GM19023 (cell line): ENCODE measurements around the gene PGGHG.
A peak's percentile ranks its signal among the peaks of the same experiment; 100 is the strongest.
"Not testable (repeated sequence)": the region's sequence is repeated elsewhere in the genome, so short reads cannot be mapped to it uniquely, and the experiment has no call there.

Experiments
- ATAC-seq: cut with Tn5 transposase; IDR thresholded peaks from one replicate; pipeline ENCODE4 v1.9.1; 2021; ENCODE audit warnings: mild to moderate bottlenecking, moderate library complexity; ENCODE audit not compliant: unreplicated experiment

The PGGHG gene

GRCh38 chr11:326842-327580 is 38.1 kb downstream of the PGGHG start:
- peak; percentile 49 for ATAC-seq

DNA sequence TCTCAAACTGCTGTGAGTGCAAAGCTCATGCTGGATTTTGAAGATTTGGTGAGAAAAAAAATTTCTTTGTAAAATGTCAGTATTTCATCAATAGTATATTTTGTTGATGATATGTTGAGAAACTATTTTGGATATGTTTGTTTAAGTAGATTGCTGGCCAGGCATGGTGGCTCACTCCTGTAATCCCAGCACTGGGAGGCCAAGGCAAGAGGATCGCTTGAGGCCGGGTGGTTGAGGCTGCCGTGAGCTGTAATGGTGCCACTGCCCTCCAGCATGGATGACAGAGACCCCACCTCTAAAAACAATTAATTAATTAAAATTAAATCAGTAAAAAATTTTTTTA is 38.6 kb downstream of the PGGHG start:
- ATAC-seq, result no peak

GRCh38 chr11:328012-328411 is 39.1 kb downstream of the PGGHG start:
- ATAC-seq, result no peak

DNA sequence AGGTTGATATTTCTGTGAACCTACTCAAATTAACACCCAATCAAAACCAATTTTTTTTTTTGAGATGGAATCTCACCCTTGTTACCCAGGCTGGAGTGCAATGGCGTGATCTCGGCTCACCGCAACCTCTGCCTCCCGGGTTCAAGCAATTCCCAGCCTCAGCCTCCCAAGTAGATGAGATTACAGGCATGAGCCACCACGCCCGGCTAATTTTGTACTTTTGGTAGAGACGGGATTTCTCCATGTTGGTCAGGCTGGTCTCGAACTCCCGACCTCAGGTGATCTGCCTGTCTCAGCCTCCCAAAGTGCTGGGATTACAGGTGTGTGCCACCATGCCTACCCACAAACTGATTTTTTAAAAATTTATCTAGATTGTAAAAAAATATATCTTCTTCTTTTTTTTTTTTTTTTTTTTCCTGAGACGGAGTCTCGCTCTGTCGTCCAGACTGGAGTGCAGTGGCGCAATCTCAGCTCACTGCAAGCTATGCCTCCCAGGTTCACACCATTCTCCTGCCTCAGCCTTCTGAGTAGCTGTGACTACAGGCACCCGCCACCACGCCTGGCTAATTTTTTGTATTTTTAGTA is 39.7 kb downstream of the PGGHG start:
- ATAC-seq, result not testable (repeated sequence)

DNA sequence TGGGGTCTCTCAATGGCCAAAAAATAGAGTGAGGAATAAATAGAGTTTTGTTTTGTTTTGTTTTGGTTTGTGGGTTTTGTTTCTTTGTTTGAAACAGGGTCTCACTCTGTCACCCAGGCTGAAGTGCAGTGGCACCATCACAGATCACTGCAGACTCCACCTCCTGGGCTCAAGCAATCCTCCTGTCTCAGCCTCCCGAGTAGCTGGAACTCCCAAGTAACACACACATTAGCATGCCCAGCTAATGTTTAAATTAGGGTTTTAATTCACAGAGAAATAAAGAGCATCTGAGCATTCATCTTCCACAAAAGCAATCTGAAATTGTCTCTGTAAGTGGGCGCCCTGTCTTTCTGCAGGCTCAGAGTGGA is 40.9 kb downstream of the PGGHG start:
- ATAC-seq, result no peak

DNA sequence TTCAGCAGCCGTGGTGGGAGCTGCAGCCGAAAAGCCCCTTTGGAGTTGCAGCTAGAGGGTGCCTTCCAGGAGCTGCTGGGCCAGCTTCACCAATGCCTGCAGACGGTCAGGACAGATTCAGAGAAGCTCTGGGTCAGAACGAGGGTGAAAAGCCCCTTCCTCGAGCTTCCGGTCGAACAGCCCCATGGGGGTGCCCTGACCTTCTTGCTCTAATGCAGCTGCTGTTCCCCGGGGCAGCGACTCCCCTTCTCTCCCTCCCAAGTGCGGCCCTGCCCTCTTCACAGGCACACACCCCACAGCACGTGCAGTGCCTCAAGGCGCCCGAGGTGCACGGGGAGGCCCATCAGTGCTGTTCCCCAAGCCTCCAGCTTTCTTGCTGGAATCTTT is 41.4 kb downstream of the PGGHG start:
- ATAC-seq, result no peak

DNA sequence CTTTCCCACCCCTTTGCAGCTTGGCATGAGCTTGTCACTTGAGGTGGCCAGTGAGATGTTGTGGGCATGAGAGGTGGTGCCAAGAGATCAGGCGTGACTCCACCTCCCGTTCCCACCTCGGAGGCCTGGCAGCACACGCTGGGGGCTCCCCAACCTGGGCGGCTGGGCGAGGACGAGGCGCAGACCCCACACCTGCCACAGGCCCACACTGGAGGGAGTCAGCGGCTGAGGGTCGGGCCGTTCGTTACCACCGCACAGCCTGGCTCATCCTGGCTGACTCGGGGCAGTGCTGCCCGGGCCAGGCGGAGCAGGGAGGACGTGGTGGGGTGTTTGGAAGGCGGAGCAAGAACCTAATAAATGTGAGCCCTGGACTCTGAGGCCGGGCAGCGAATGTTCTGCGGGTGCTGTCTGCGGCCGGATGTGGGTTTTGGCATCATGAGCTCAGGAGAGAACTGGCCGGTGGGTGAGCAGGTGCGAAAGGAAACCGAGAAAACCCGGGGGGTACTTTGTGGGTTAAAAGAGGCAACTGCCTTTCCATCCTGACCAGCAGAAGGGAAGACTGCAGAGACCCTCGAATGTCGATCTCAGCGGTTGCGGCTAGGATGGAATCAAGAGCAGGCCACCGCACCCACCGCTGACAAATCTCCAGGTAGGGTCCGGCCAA is 41.9 kb downstream of the PGGHG start:
- no peak for ATAC-seq

DNA sequence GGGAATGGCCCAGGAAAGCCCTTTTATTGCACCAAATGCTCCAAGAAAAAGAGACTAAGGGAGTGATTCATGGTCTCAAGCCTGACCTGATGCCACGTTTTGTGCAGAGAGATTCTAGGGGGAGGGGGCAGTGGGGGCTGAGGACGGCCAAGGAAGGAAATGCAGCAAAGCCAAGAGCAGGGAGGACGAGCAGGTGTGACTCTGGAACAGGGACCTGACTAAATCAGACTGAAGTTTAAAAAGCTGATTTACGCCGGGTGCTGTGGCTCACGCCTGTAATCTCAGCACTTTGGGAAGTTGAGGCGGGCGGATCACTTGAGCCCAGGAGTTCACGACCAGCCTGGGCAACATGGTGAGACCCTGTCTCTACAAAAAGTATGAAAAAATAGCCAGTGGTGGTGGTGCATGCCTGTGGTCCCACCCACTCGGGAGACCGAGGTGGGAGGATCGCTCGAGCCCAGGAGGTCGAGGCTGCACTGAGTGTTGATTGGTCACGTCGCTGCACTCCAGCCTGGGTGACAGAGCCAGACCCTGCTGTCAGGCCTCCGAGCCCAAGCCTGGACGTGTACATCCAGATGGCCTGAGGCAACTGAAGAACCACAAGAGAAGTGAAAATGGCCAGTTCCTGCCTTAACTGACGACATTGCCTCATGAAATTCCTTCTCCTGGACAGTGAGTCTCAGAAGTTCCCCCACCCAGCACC is 42.6 kb downstream of the PGGHG start:
- ATAC-seq, result no peak

GRCh38 chr11:332651-333480 is 43.9 kb downstream of the PGGHG start:
- no peak for ATAC-seq

GRCh38 chr11:333616-334263 is 44.8 kb downstream of the PGGHG start:
- ATAC-seq, result not testable (repeated sequence)

GRCh38 chr11:334264-334994 is 45.5 kb downstream of the PGGHG start:
- no peak for ATAC-seq

DNA sequence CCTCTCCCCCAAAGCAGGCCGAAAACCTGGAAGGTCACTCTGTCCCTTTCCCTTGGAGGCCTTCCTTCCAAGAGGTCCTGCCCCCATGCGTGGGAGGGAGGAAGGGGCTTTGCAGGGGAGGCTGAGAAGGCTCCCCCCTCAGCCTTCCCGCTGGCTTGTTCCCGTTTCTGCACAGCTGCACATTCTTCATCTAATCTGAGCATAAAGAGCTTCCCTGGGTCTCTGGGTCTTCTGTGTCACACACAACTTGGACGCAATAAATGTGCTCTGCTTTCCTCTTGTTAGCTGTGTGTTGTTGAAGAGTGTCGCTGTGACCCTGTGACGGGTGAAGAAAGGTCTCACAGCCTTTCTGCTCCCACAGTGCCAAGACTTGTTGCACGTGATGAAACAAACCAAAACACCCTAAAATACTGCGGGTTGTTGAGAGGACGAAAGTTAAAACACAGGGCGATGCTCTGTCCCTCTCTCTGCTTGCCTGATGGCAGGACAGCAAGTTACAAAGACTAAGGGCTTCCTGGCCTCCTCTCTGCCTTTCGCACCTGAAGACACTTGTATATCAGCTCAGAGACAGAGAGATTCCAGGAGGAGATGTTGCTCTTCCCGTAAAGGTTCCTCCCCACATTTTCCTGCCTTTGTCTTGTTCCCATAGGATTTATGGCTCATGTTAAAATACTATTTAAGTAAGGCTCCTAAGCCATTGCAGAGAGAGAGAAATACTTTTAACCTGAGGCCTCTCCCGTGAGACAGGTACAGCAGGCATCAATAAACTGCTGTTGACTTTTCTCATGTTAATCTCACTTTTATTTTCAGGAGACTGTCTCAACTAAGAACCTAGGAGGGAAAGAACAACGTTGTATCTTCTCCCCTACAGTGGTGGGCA is 47.1 kb downstream of the PGGHG start:
- no peak for ATAC-seq

DNA sequence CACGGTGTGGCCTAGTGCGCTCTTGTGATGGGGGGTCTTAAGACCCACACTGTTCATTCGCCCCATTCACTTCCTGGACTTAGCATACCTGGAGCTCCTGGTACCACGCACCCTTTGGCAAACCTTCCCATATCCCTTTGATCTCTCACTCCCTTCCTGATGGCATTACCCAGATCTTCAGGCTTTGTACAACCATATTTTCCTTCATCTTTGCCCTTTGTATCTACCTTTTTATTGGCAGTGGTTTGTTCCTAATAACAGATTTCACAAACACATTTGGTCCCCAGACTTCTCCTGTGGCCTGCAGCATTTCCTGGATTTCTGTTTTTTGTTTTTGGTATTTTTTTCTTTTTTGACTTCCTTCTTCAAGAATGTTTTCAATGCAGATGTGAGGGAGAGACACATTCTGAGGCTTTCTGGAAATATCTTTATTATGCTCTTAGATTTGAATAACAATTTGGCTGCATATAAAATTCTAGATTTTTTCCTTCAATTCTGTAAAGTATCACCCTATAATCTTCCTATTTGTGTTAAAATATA is 47.8 kb downstream of the PGGHG start:
- no peak for ATAC-seq

- no peak for ATAC-seq
These were observed 48.8 kb downstream of the PGGHG start for GRCh38 chr11:337711-338110.

- ATAC-seq, result no peak
These were observed 51.0 kb downstream of the PGGHG start for GRCh38 chr11:339963-340362.

DNA sequence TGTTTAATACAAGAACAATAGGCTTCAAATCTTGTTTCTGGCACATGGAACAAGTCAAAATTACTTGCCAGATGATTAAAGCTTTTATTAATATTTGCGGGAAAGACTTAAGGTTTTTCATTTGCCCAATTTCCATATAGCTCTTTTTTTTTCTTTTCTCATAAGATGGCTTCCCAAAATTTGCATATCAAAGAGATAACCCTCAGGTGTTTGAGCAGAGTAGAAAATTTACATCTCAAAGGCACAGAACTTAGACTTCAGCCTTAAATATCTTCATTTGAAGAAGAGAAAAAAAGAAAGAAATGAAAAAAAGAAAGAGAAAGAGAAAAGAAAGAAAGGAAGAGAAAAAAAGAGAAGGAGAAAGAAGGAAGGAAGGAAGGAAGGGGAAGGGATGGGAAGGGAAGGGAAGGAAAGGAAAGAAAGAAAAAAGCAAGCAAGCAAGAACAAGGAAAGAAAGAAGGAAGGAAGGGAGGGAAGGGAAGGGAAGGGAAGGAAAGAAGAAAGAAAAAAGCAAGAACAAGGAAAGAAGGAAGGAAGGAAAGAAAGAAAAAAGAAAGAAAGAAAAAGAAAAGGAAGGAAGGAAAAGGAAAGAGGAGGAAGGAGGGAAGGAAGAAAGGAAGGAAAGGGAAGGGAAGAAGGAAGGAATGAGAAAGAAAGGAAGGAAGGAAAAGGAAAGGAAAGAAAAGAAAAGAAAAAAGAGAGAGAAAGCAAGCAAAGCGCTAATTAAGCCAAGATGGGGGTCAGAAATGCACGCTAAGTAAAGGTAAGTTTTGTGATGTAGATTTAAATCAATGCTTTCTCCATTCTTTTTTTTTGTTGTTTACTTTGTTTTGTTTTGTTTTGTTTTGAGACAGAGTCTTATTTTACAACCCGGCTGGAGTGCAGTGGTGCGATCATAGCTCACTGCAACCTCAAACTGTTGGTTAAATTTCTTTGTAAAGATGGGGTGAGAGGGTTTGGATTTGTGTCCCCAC is 51.9 kb downstream of the PGGHG start:
- ATAC-seq, result no peak

DNA sequence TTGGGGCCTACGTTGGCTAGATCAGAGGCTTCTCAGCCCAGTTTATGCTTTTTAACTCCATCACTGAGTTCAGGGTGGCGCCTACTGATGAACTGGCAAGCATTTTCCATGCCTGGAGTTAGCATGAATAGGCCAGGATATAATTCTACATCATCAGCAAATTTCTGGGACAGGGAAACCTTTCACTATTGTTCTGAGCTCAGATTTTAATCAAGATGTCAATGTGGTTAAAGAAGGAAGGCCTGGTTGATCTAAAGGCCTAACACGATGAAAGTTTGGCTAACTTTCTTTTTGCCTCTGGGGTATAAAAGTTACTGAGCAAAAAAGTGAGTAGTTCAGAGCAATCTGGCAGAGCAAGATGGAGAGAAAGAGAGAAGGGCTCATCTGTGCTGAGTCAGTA is 53.4 kb downstream of the PGGHG start:
- no peak for ATAC-seq
